SK-N-SH treated with all-trans-retinoic acid at 6 μM for 48 hours (cell line): ENCODE data around the gene EVI2B.

Experiments used
- ARNTL ChIP-seq: fragments of 450-650 bp; formaldehyde crosslinking; IDR thresholded peaks from 2 replicates; pipeline ENCODE4 v1.5.0; 2020; ENCODE audit warnings: low read depth, mild to moderate bottlenecking, moderate library complexity, borderline replicate concordance
- ESRRG ChIP-seq: fragments of 250-450 bp; sonication (Bioruptor Pico); IDR thresholded peaks from 2 replicates; pipeline ENCODE4 v1.6.1; 2021; ENCODE audit warnings: mild to moderate bottlenecking
- GLIS3 ChIP-seq: fragments of 250-450 bp; sonication (Bioruptor Pico); IDR thresholded peaks from 2 replicates; pipeline ENCODE4 v1.5.0; 2020; ENCODE audit warnings: mild to moderate bottlenecking, moderate library complexity
- RARB ChIP-seq: fragments of 250-450 bp; sonication (Bioruptor Pico); IDR thresholded peaks from 2 replicates; pipeline ENCODE4 v1.8.0; 2021; ENCODE audit warnings: mild to moderate bottlenecking, moderate library complexity

DNA sequence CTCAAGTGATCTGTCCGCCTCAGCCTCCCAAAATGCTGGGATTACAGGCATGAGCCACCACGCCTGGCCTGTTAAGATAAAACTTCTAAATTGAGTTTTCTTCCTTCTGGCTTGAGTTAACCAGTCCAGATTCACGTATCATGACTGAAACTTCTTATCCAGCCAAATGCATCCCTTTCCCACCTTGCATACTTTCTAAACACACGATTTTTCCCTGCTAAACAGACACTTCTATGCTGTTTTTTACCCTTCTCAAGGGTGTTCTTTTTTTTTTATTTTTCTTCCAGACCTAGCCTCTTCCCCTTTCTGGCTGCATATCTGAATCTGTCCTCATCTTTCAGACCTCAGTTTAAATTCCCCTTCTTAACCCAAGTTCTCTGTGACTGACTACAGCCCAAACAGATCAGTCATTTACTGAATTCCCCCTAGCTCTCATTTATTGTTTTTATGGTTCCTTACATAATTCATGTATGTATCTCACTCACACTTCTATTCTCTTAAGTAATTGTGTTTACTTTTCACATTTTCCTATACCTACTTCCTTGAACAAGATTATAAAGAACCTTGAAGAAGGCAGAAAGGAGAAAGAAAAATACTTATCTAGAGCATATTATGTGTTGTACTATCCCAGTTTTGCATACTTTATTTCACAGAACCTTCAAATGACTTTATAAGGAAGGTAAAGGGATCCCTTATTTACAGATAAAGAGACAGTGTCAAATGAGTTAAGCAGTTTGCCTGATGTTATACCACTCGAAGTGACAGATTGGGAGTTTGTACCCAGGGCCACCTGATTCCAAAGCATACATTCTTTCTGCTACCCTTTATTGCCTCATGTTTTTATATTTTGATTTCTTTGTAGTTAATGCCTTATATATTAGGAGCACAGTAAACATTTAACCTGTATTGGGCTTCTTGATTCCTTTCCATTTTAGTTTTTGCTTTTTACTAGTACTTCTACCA lies 5.2 kb downstream of the EVI2B start:
- no peak for TF ChIP-seq RARB (CRISPR knock-in tag)
- no peak for TF ChIP-seq GLIS3 (CRISPR knock-in tag)
- TF ChIP-seq ARNTL (CRISPR knock-in tag): no peak
- TF ChIP-seq ESRRG: no peak
